ENCODE measurements around the gene P2RY14.

DNA sequence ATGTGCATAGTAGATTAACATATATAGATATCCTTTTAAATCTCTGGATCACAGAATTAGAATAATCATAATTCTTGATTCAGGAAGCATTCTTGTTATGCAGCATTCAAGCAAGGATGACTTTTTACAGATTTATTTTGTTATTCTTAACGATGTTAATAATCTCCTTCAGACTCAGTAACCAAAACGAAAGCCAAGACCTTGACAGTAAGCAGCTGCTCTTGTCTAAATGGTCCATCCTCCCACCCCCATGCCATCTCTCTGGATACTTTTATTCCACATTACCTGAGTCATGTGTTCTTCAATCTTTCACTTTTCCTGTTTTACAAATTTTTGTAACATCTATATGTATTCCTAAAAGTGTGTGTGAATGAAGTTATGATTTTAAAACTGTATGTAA is 42.0 kb downstream of the P2RY14 start:
- TF ChIP-seq, protein P1, sequence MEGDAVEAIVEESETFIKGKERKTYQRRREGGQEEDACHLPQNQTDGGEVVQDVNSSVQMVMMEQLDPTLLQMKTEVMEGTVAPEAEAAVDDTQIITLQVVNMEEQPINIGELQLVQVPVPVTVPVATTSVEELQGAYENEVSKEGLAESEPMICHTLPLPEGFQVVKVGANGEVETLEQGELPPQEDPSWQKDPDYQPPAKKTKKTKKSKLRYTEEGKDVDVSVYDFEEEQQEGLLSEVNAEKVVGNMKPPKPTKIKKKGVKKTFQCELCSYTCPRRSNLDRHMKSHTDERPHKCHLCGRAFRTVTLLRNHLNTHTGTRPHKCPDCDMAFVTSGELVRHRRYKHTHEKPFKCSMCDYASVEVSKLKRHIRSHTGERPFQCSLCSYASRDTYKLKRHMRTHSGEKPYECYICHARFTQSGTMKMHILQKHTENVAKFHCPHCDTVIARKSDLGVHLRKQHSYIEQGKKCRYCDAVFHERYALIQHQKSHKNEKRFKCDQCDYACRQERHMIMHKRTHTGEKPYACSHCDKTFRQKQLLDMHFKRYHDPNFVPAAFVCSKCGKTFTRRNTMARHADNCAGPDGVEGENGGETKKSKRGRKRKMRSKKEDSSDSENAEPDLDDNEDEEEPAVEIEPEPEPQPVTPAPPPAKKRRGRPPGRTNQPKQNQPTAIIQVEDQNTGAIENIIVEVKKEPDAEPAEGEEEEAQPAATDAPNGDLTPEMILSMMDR (IDR thresholded peaks at IDR 0.05), result no peak
- TF ChIP-seq POLR2AphosphoS5 (IDR thresholded peaks at IDR 0.05) (peak in 2 of 3 donors; percentile 25 to 63), POLR2A (IDR thresholded peaks at IDR 0.05) (no peak), EP300 (IDR thresholded peaks at IDR 0.05; ENCODE audit: low read depth) (no peak)

Data from transverse colon (tissue), 4 donors.